ENCODE results near the gene CCDC40. TPM values are rescaled to one million over a fixed set of nuclear protein-coding genes. Genes with fewer than 3 reads are reported as not detected.
A peak's percentile ranks its signal among the peaks of the same experiment; 100 is the strongest.

The CCDC40 gene
- total RNA-seq, 1 experiment from 2014 or later = 16.3 TPM

DNA sequence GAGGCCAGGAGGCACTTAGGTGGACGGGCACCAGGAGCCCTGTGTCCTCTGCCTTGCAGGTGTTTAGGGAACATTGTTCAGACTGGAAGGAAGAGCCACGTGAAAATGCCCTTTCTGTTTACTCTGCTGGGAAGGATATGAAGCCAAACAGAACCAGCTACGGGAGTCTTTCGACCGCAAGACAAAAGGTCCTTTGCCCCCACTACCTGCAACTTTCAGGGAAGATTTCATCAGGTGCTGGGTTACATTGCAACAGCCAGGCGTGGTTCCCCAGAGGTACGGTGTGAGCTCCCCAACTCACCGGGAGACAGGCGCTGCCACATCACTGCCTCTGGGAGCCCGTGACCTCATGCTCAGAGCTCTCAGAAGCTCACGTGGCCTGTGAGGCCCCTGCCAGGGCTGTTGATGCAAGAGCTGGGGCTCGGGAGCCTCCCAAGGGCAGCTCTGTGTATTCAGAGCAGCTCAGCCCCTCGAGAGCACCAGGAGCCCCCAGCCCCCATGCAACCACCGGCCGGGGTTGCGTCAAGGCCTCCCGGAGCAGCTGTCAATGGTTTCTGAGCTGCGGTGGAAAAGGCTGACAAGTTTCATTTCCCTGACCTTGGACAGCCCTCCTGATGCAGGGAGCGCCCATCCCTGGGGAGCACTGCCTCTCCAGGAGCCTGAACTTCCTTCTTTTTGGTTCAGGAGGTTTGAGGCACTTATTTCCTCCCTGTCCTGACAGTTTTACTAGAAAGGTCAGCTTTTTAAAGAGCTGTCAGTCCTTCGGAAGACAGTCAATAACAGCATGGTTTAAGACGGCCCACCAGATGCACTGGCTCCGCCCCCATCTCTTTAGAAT is 42.8 kb upstream of the CCDC40 start (continued):
- TF ChIP-seq USF1 (CRISPR knock-in tag; IDR thresholded peaks at IDR 0.05) = peak; percentile 87; the same call in 1 of the 2 replicates
- no peak for TF ChIP-seq NFATC4 (CRISPR knock-in tag; IDR thresholded peaks at IDR 0.05)
- TF ChIP-seq ATF1 (CRISPR knock-in tag; IDR thresholded peaks at IDR 0.05) = no peak
- no peak for TF ChIP-seq FOXK1 (CRISPR knock-in tag; IDR thresholded peaks at IDR 0.05)
- no peak for TF ChIP-seq SOX15 (CRISPR knock-in tag; IDR thresholded peaks at IDR 0.05)
- TF ChIP-seq MXD4 (CRISPR knock-in tag; IDR thresholded peaks at IDR 0.05; ENCODE audit: borderline replicate concordance) = no peak
- no peak for TF ChIP-seq ATF6 (CRISPR knock-in tag; IDR thresholded peaks at IDR 0.05)
- no peak for TF ChIP-seq FOXP1 (CRISPR knock-in tag; IDR thresholded peaks at IDR 0.05; ENCODE audit: borderline replicate concordance)
- TF ChIP-seq, protein P1, sequence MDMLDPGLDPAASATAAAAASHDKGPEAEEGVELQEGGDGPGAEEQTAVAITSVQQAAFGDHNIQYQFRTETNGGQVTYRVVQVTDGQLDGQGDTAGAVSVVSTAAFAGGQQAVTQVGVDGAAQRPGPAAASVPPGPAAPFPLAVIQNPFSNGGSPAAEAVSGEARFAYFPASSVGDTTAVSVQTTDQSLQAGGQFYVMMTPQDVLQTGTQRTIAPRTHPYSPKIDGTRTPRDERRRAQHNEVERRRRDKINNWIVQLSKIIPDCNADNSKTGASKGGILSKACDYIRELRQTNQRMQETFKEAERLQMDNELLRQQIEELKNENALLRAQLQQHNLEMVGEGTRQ (CRISPR knock-in tag; IDR thresholded peaks at IDR 0.05) = peak; percentile 65; the same call in 1 of the 2 replicates
- TF ChIP-seq IRF1 (CRISPR knock-in tag; IDR thresholded peaks at IDR 0.05) = no peak
- no peak for TF ChIP-seq GTF2I (CRISPR knock-in tag; conservative IDR thresholded peaks at IDR 0.05)
- no peak for TF ChIP-seq SP1 (CRISPR knock-in tag; conservative IDR thresholded peaks at IDR 0.05)
- peak; percentile 52; the same call in 1 of the 2 replicates for TF ChIP-seq ZNF423 (CRISPR knock-in tag; IDR thresholded peaks at IDR 0.05)
- no peak for TF ChIP-seq GRHL2 (CRISPR knock-in tag; IDR thresholded peaks at IDR 0.05; ENCODE audit: insufficient replicate concordance, severe bottlenecking)
- TF ChIP-seq, protein P2, sequence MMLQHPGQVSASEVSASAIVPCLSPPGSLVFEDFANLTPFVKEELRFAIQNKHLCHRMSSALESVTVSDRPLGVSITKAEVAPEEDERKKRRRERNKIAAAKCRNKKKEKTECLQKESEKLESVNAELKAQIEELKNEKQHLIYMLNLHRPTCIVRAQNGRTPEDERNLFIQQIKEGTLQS (CRISPR knock-in tag; conservative IDR thresholded peaks at IDR 0.05) = no peak
- TF ChIP-seq HMGXB4 (CRISPR knock-in tag; IDR thresholded peaks at IDR 0.05) = 0 out of 2 replicates have a peak, but pooled peaks have one; percentile 20
- TF ChIP-seq ZMAT4 (CRISPR knock-in tag; IDR thresholded peaks at IDR 0.05) = no peak
- no peak for TF ChIP-seq ZNF671 (CRISPR knock-in tag; IDR thresholded peaks at IDR 0.05)
- no peak for TF ChIP-seq SMAD3 (CRISPR knock-in tag; IDR thresholded peaks at IDR 0.05; ENCODE audit: borderline replicate concordance)
- TF ChIP-seq ZBTB43 (CRISPR knock-in tag; IDR thresholded peaks at IDR 0.05) = no peak
- TF ChIP-seq, protein P3, sequence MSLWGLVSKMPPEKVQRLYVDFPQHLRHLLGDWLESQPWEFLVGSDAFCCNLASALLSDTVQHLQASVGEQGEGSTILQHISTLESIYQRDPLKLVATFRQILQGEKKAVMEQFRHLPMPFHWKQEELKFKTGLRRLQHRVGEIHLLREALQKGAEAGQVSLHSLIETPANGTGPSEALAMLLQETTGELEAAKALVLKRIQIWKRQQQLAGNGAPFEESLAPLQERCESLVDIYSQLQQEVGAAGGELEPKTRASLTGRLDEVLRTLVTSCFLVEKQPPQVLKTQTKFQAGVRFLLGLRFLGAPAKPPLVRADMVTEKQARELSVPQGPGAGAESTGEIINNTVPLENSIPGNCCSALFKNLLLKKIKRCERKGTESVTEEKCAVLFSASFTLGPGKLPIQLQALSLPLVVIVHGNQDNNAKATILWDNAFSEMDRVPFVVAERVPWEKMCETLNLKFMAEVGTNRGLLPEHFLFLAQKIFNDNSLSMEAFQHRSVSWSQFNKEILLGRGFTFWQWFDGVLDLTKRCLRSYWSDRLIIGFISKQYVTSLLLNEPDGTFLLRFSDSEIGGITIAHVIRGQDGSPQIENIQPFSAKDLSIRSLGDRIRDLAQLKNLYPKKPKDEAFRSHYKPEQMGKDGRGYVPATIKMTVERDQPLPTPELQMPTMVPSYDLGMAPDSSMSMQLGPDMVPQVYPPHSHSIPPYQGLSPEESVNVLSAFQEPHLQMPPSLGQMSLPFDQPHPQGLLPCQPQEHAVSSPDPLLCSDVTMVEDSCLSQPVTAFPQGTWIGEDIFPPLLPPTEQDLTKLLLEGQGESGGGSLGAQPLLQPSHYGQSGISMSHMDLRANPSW (CRISPR knock-in tag; conservative IDR thresholded peaks at IDR 0.05; ENCODE audit: low read depth) = no peak
- no peak for TF ChIP-seq ZNF263 (CRISPR knock-in tag; IDR thresholded peaks at IDR 0.05; ENCODE audit: low read depth)
- TF ChIP-seq JAZF1 (CRISPR knock-in tag; IDR thresholded peaks at IDR 0.05) = no peak
- TF ChIP-seq MLX (CRISPR knock-in tag; IDR thresholded peaks at IDR 0.05) = no peak
- no peak for TF ChIP-seq PRRX2 (CRISPR knock-in tag; IDR thresholded peaks at IDR 0.05)
- no peak for TF ChIP-seq NFYB (CRISPR knock-in tag; conservative IDR thresholded peaks at IDR 0.05; ENCODE audit: low read depth)
- TF ChIP-seq ESRRA (CRISPR knock-in tag; IDR thresholded peaks at IDR 0.05; ENCODE audit: borderline replicate concordance) = no peak
- TF ChIP-seq RORB (CRISPR knock-in tag; IDR thresholded peaks at IDR 0.05) = no peak

Data from WTC11 (cell line).